PFSK-1 (cell line): ENCODE data around the gene BAG5.

Source experiments
- POLR2AphosphoS5 ChIP-seq: IDR thresholded peaks from 2 replicates; pipeline ENCODE4 v1.6.1; 2012; ENCODE audit warnings: low read depth, mild to moderate bottlenecking, control low read depth, low read length, moderate library complexity
- SIN3A ChIP-seq: IDR thresholded peaks from 2 replicates; pipeline ENCODE4 v1.6.1; 2012; ENCODE audit warnings: mild to moderate bottlenecking, low read length, moderate library complexity, borderline replicate concordance; ENCODE audit not compliant: insufficient read depth
- TAF1 ChIP-seq: IDR thresholded peaks from 2 replicates; pipeline ENCODE4 v1.6.1; 2012; ENCODE audit warnings: low read length, control low read depth, borderline replicate concordance; ENCODE audit not compliant: insufficient read depth
- TF ChIP-seq, protein P1 (sequence below), 2 experiments: IDR thresholded peaks; 2 replicates each; pipeline versions ENCODE4 v1.6.1 to v1.8.0; 2011 to 2012; ENCODE audit warnings: low read depth in 2 of 2, low read length in 2 of 2, control low read depth in 1 of 2, inconsistent platforms in 1 of 2, mild to moderate bottlenecking in 1 of 2, moderate library complexity in 1 of 2; ENCODE audit not compliant: insufficient read depth in 1 of 2

DNA sequence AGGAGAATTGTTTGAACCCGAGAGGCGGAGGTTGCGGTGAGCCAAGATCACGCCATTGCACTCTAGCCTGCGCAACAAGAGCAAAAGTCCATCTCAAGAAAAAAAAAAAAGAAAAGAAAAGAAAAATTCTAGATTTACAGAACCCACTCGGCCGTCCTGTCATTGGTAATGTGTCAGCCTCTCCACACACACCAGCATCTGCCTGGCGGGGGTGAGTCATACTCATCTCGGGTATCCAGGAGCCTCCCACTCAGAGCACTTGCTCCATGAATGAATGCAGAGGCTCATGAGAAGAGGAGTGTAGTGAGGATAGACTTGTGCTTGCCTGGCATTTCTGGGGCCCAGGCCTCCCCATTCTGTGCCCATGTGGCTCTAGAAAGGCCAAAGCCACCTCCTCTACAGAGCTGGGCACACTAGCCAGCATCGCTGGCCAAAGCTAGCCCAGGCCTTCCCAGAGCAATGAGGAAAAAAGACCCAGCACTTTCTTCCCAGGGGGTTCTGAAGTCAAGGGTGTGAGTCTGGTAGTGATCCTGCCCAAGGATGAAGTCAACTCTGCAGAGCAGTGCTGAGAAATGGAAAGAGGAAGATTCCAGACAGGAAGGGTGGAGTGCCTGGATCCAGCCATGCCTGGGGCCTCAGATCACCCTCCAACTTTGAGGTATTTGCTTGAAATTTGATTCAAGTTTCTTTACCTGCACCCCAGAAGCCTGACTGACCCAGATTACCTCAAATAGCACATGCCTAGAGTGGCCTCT, 35.3 kb upstream of the BAG5 start:
- TF ChIP-seq SIN3A = peak; percentile 76; the same call in 1 of the 2 replicates
- no peak; the same call in 1 of the 2 replicates for TF ChIP-seq TAF1
- peak; percentile 36; the same call in 1 of the 2 replicates for TF ChIP-seq POLR2AphosphoS5
- TF ChIP-seq, protein P1, sequence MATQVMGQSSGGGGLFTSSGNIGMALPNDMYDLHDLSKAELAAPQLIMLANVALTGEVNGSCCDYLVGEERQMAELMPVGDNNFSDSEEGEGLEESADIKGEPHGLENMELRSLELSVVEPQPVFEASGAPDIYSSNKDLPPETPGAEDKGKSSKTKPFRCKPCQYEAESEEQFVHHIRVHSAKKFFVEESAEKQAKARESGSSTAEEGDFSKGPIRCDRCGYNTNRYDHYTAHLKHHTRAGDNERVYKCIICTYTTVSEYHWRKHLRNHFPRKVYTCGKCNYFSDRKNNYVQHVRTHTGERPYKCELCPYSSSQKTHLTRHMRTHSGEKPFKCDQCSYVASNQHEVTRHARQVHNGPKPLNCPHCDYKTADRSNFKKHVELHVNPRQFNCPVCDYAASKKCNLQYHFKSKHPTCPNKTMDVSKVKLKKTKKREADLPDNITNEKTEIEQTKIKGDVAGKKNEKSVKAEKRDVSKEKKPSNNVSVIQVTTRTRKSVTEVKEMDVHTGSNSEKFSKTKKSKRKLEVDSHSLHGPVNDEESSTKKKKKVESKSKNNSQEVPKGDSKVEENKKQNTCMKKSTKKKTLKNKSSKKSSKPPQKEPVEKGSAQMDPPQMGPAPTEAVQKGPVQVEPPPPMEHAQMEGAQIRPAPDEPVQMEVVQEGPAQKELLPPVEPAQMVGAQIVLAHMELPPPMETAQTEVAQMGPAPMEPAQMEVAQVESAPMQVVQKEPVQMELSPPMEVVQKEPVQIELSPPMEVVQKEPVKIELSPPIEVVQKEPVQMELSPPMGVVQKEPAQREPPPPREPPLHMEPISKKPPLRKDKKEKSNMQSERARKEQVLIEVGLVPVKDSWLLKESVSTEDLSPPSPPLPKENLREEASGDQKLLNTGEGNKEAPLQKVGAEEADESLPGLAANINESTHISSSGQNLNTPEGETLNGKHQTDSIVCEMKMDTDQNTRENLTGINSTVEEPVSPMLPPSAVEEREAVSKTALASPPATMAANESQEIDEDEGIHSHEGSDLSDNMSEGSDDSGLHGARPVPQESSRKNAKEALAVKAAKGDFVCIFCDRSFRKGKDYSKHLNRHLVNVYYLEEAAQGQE (IDR thresholded peaks at IDR 0.05; ENCODE audit: insufficient read depth in 1 of 2, low read depth in 2 of 2, low read length in 2 of 2) = no peak
